SK-N-SH (cell line): ENCODE data around the gene GDA. TPM values are rescaled to one million over a fixed set of nuclear protein-coding genes. Genes with fewer than 3 reads are reported as not detected.

ENCODE experiments used
- CTCF ChIA-PET: fragments of 300-600, 350-600 bp; formaldehyde crosslinking; extraction: SDS; loops from one replicate; lab custom pipeline; 2021; lab: Yijun Ruan, JAX
- POLR2A ChIA-PET: fragments of 350-600 bp; sonication (Branson Sonifier 250); formaldehyde crosslinking; extraction: SDS; loops from one replicate; lab custom pipeline; 2020; ENCODE audit warnings: antibody characterized with exemption, inconsistent platforms; lab: Yijun Ruan, JAX
- DNase-seq: peaks from one replicate; pipeline ENCODE4 v3.0.0; 2012
- H2AFZ ChIP-seq: fragments of 200-600 bp; sonication (generic); 2 replicates; pipeline ENCODE4 v1.8.1; 2016; ENCODE audit warnings: antibody characterized with exemption, mild to moderate bottlenecking, low read depth
- H3F3A ChIP-seq: fragments of 200-600 bp; sonication (generic); replicated peaks from 2 replicates; pipeline ENCODE3; 2016; ENCODE audit warnings: antibody characterized with exemption, mild to moderate bottlenecking; ENCODE audit not compliant: insufficient read depth
- H3K27ac ChIP-seq, 2 experiments: fragments of 200-500 bp in 1 of 2; fragments of 200-600 bp in 1 of 2; sonication (Bioruptor generic) in 1 of 2; sonication (generic), shearing (Covaris generic) in 1 of 2; 2 replicates each; pipeline versions ENCODE4 v1.5.1 to v1.6.1; 2014 to 2016; ENCODE audit warnings: low read depth in 2 of 2, inconsistent platforms in 1 of 2, low read length in 1 of 2, mild to moderate bottlenecking in 1 of 2, mixed read lengths in 1 of 2
- H3K27me3 ChIP-seq: fragments of 200-600 bp; sonication (generic), shearing (Covaris generic); 2 replicates; pipeline ENCODE4 v1.6.1; 2016; ENCODE audit warnings: mixed run types; ENCODE audit not compliant: insufficient read depth
- H3K36me3 ChIP-seq, 2 experiments: fragments of 200-500 bp in 1 of 2; fragments of 200-600 bp in 1 of 2; sonication (Bioruptor generic) in 1 of 2; sonication (generic) in 1 of 2; replicated peaks in 1 of 2; 2 replicates each; pipeline versions ENCODE3 to v1.5.1; 2014 to 2016; ENCODE audit warnings: low read length in 1 of 2, mild to moderate bottlenecking in 1 of 2; ENCODE audit not compliant: insufficient read depth in 2 of 2, control insufficient read depth in 1 of 2
- H3K4me1 ChIP-seq, 2 experiments: fragments of 200-500 bp in 1 of 2; fragments of 200-600 bp in 1 of 2; sonication (Bioruptor generic) in 1 of 2; sonication (generic), shearing (Covaris generic) in 1 of 2; 2 replicates each; pipeline versions ENCODE4 v1.5.1 to v1.6.1; 2014 to 2016; ENCODE audit warnings: low read depth in 1 of 2, low read length in 1 of 2, mixed run types in 1 of 2; ENCODE audit not compliant: insufficient read depth in 2 of 2, control insufficient read depth in 1 of 2
- H3K4me2 ChIP-seq: fragments of 200-600 bp; sonication (generic), shearing (Covaris generic); 2 replicates; pipeline ENCODE4 v1.6.1; 2017; ENCODE audit warnings: mixed run types
- H3K4me3 ChIP-seq, 2 experiments: fragments of 200-500 bp in 1 of 2; fragments of 200-600 bp in 1 of 2; sonication (Bioruptor generic) in 1 of 2; sonication (generic), shearing (Covaris generic) in 1 of 2; 2 replicates each; pipeline versions ENCODE4 v1.5.1 to v1.8.1; 2014 to 2016; ENCODE audit warnings: low read depth in 2 of 2, inconsistent platforms in 1 of 2, low read length in 1 of 2, mild to moderate bottlenecking in 1 of 2, mixed read lengths in 1 of 2, moderate library complexity in 1 of 2
- H3K79me2 ChIP-seq: fragments of 200-600 bp; sonication (generic); 2 replicates; pipeline ENCODE4 v1.8.1; 2017; ENCODE audit warnings: mild to moderate bottlenecking; ENCODE audit not compliant: insufficient read depth
- H3K9ac ChIP-seq: fragments of 200-600 bp; sonication (generic); 2 replicates; pipeline ENCODE4 v1.6.1; 2017; ENCODE audit warnings: mixed run types
- H3K9me2 ChIP-seq: fragments of 200-600 bp; sonication (generic); 2 replicates; pipeline ENCODE4 v1.6.1; 2017; ENCODE audit warnings: mixed run types
- H3K9me3 ChIP-seq: fragments of 200-600 bp; sonication (generic); 2 replicates; pipeline ENCODE4 v1.6.1; 2017; ENCODE audit warnings: mixed run types, mild to moderate bottlenecking, moderate library complexity
- H4K20me1 ChIP-seq: fragments of 200-600 bp; sonication (generic); 2 replicates; pipeline ENCODE4 v1.6.1; 2017; ENCODE audit warnings: mild to moderate bottlenecking, mixed run types; ENCODE audit not compliant: insufficient read depth
- CTCF ChIP-seq: fragments of 200-600 bp; sonication (generic); IDR thresholded peaks from 2 replicates; pipeline ENCODE4 v1.6.1; 2017; ENCODE audit warnings: antibody characterized with exemption, mild to moderate bottlenecking, moderate library complexity
- EP300 ChIP-seq, 2 experiments: IDR thresholded peaks; 2 replicates each; pipeline versions ENCODE4 v1.4.0 to v1.6.1; 2012; ENCODE audit warnings: borderline replicate concordance in 1 of 2, low read depth in 1 of 2, low read length in 1 of 2
- FOSL2 ChIP-seq: IDR thresholded peaks from 2 replicates; pipeline ENCODE4 v1.4.0; 2012; ENCODE audit warnings: low read depth, mild to moderate bottlenecking, moderate library complexity, borderline replicate concordance
- GABPA ChIP-seq: IDR thresholded peaks from 2 replicates; pipeline ENCODE4 v1.4.0; 2012; ENCODE audit warnings: low read depth, mild to moderate bottlenecking
- IRF3 ChIP-seq: fragments of 150-350 bp; IDR thresholded peaks from 2 replicates; pipeline ENCODE4 v1.6.1; 2016; ENCODE audit warnings: mild to moderate bottlenecking, low read depth, low read length
- JUND ChIP-seq: IDR thresholded peaks from 2 replicates; pipeline ENCODE4 v1.4.0; 2012
- MEF2A ChIP-seq: IDR thresholded peaks from 2 replicates; pipeline ENCODE4 v1.4.0; 2012; ENCODE audit warnings: low read depth, borderline replicate concordance
- NFIC ChIP-seq: IDR thresholded peaks from 2 replicates; pipeline ENCODE4 v1.4.0; 2012; ENCODE audit warnings: borderline replicate concordance
- PBX3 ChIP-seq: IDR thresholded peaks from 2 replicates; pipeline ENCODE4; 2012
- RAD21 ChIP-seq: IDR thresholded peaks from 2 replicates; pipeline ENCODE4 v1.6.1; 2012; ENCODE audit warnings: mild to moderate bottlenecking, low read length
- RCOR1 ChIP-seq: fragments of 150-350 bp; IDR thresholded peaks from 2 replicates; pipeline ENCODE4 v1.6.1; 2017; ENCODE audit warnings: antibody characterized with exemption, low read length
- RFX5 ChIP-seq: IDR thresholded peaks from 2 replicates; pipeline ENCODE4 v1.6.1; 2012; ENCODE audit warnings: mild to moderate bottlenecking, improper control_type of control experiment, low read length
- SMC3 ChIP-seq: IDR thresholded peaks from 2 replicates; pipeline ENCODE4 v1.6.1; 2012; ENCODE audit warnings: low read depth, low read length, improper control_type of control experiment
- TEAD4 ChIP-seq: IDR thresholded peaks from 2 replicates; pipeline ENCODE4 v1.4.0; 2012; ENCODE audit warnings: mild to moderate bottlenecking, borderline replicate concordance; ENCODE audit not compliant: insufficient read depth
- YY1 ChIP-seq: IDR thresholded peaks from 2 replicates; pipeline ENCODE4 v1.4.0; 2012; ENCODE audit warnings: low read depth, mild to moderate bottlenecking
- WGBS: methylation state at CpG from one replicate; pipeline ENCODE4 v1.1.6; 2017; ENCODE audit warnings: low lambda C conversion rate; 5-methylcytosine and 5-hydroxymethylcytosine counted together
- polyA plus RNA-seq, 3 experiments: library from polyadenylated mRNA; depleted of rRNA; stranded (reverse); fragments of >200 nt; gene quantifications; 2 replicates each; pipeline ENCODE4 v1.2.3, GENCODE V29; 2012
- TF ChIP-seq, protein P1 (sequence below): fragments of 150-350 bp; IDR thresholded peaks from 2 replicates; pipeline ENCODE4 v1.6.1; 2017; ENCODE audit warnings: antibody characterized with exemption, low read length, low read depth, borderline replicate concordance
- TF ChIP-seq, protein P2 (sequence below): IDR thresholded peaks from 2 replicates; pipeline ENCODE4 v1.4.0; 2012; ENCODE audit warnings: low read depth, borderline replicate concordance
- TF ChIP-seq, protein P3 (sequence below): IDR thresholded peaks from 2 replicates; pipeline ENCODE4 v1.4.0; 2012; ENCODE audit warnings: low read depth, borderline replicate concordance

GDA gene
- polyA plus RNA-seq, 1 of the 3 experiments (the other 2 are of a cell fraction): not detected

GRCh38 chr9:72199238-72199637, 50.0 kb downstream of the GDA start:
- POLR2A ChIA-PET: no interaction called here
- no peak for DNase-seq

More at GRCh38 chr9:72199238-72199637, 50.0 kb downstream of the GDA start:
- TF ChIP-seq RFX5: no peak
- TF ChIP-seq NFIC: no peak
- TF ChIP-seq IRF3: no peak
- TF ChIP-seq FOSL2: no peak
- no peak for TF ChIP-seq GABPA
- TF ChIP-seq, protein P1, sequence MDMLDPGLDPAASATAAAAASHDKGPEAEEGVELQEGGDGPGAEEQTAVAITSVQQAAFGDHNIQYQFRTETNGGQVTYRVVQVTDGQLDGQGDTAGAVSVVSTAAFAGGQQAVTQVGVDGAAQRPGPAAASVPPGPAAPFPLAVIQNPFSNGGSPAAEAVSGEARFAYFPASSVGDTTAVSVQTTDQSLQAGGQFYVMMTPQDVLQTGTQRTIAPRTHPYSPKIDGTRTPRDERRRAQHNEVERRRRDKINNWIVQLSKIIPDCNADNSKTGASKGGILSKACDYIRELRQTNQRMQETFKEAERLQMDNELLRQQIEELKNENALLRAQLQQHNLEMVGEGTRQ: no peak
- TF ChIP-seq JUND: no peak
- no peak for TF ChIP-seq YY1
- TF ChIP-seq RAD21: no peak
- TF ChIP-seq, protein P2, sequence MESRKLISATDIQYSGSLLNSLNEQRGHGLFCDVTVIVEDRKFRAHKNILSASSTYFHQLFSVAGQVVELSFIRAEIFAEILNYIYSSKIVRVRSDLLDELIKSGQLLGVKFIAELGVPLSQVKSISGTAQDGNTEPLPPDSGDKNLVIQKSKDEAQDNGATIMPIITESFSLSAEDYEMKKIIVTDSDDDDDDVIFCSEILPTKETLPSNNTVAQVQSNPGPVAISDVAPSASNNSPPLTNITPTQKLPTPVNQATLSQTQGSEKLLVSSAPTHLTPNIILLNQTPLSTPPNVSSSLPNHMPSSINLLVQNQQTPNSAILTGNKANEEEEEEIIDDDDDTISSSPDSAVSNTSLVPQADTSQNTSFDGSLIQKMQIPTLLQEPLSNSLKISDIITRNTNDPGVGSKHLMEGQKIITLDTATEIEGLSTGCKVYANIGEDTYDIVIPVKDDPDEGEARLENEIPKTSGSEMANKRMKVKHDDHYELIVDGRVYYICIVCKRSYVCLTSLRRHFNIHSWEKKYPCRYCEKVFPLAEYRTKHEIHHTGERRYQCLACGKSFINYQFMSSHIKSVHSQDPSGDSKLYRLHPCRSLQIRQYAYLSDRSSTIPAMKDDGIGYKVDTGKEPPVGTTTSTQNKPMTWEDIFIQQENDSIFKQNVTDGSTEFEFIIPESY: no peak
- TF ChIP-seq CTCF: no peak
- no peak for TF ChIP-seq PBX3
- no peak for TF ChIP-seq EP300 (IDR thresholded peaks at IDR 0.05; ENCODE audit: borderline replicate concordance in 1 of 2, low read depth in 1 of 2, low read length in 1 of 2)
- no peak for TF ChIP-seq SMC3
- no peak for TF ChIP-seq MEF2A
- TF ChIP-seq TEAD4: no peak
- TF ChIP-seq, protein P3, sequence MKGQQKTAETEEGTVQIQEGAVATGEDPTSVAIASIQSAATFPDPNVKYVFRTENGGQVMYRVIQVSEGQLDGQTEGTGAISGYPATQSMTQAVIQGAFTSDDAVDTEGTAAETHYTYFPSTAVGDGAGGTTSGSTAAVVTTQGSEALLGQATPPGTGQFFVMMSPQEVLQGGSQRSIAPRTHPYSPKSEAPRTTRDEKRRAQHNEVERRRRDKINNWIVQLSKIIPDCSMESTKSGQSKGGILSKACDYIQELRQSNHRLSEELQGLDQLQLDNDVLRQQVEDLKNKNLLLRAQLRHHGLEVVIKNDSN: no peak
- no peak for TF ChIP-seq RCOR1
- Histone ChIP-seq H3K4me1 (no peaks in the 10 kb centered on the region), H3K9me2 (no peaks in the 10 kb centered on the region), H3K36me3 (no peaks in the 10 kb centered on the region), H3K4me3 (no peak overlapping the region), H3K4me2 (no peak overlapping the region), H3K9me3 (no peaks in the 10 kb centered on the region), H3K27ac (no peak overlapping the region), H4K20me1 (no peaks in the 10 kb centered on the region), H2AFZ (no peak overlapping the region), H3K9ac (no peak overlapping the region), H3F3A (no peaks in the 10 kb centered on the region), H3K79me2 (no peaks in the 10 kb centered on the region), H3K27me3 (no peaks in the 10 kb centered on the region; the same call in 1 of the 2 replicates)
- WGBS: 6% methylated on average over 3 of the region's 3 CpGs
- CTCF ChIA-PET: no interaction called here
